Fibroblast of lung (primary cell): ENCODE results near the gene GPC3. TPM values are rescaled to one million over a fixed set of nuclear protein-coding genes. Genes with fewer than 3 reads are reported as not detected.

Experiments used
- DNase-seq, 2 donors: peaks; one replicate each; pipeline versions ENCODE4 v3.0.0 to v3.0.0-alpha.2; 2010; ENCODE audit warnings: low read depth in 2 of 2
- H2AFZ ChIP-seq: 2 replicates; pipeline ENCODE4 v1.5.1; 2012; ENCODE audit warnings: low read length, control low read depth, inconsistent platforms
- H3K27ac ChIP-seq: 2 replicates; pipeline ENCODE4 v1.5.1; 2011; ENCODE audit warnings: low read length, control low read depth; ENCODE audit not compliant: insufficient read depth
- H3K27me3 ChIP-seq: 2 replicates; pipeline ENCODE4 v1.5.1; 2011; ENCODE audit warnings: mild to moderate bottlenecking, low read length; ENCODE audit not compliant: control insufficient read depth, insufficient read depth
- H3K36me3 ChIP-seq: 2 replicates; pipeline ENCODE4 v1.5.1; 2011; ENCODE audit warnings: low read length; ENCODE audit not compliant: control insufficient read depth, insufficient read depth
- H3K4me1 ChIP-seq: 2 replicates; pipeline ENCODE4 v1.5.1; 2011; ENCODE audit warnings: low read length; ENCODE audit not compliant: control insufficient read depth, insufficient read depth; ENCODE audit errors: extremely low read depth
- H3K4me2 ChIP-seq: 2 replicates; pipeline ENCODE4 v1.5.1; 2011; ENCODE audit warnings: low read length, control low read depth; ENCODE audit not compliant: insufficient read depth; ENCODE audit errors: extremely low read depth
- H3K4me3 ChIP-seq, 4 experiments: fragments of 200-600 bp in 1 of 4; sonication (generic) in 1 of 4; replicated peaks in 1 of 4; 2 replicates each; pipeline ENCODE4 v1.5.1; 2011 to 2016; ENCODE audit warnings: low read length in 4 of 4, low read depth in 3 of 4, mild to moderate bottlenecking in 3 of 4, control low read depth in 2 of 4, inconsistent platforms in 1 of 4, mixed read lengths in 1 of 4; ENCODE audit not compliant: insufficient read depth in 1 of 4; ENCODE audit errors: control extremely low read depth in 1 of 4
- H3K79me2 ChIP-seq: 2 replicates; pipeline ENCODE4 v1.5.1; 2012; ENCODE audit warnings: mild to moderate bottlenecking, low read length, inconsistent platforms; ENCODE audit not compliant: control insufficient read depth, insufficient read depth
- H3K9ac ChIP-seq: 2 replicates; pipeline ENCODE4 v1.5.1; 2011; ENCODE audit warnings: mild to moderate bottlenecking, low read length, control low read depth; ENCODE audit not compliant: insufficient read depth
- H3K9me3 ChIP-seq: 2 replicates; pipeline ENCODE4 v1.5.1; 2012; ENCODE audit warnings: low read depth, low read length; ENCODE audit not compliant: control insufficient read depth, insufficient read depth
- H4K20me1 ChIP-seq: 2 replicates; pipeline ENCODE4 v1.5.1; 2011; ENCODE audit warnings: low read length; ENCODE audit not compliant: control insufficient read depth, insufficient read depth; ENCODE audit errors: extremely low read depth
- EZH2 ChIP-seq: IDR thresholded peaks from 2 replicates; pipeline ENCODE4 v1.5.1; 2012; ENCODE audit warnings: low read length, control low read depth, mild to moderate bottlenecking; ENCODE audit errors: missing control alignments
- polyA plus RNA-seq, 2 donors: library from polyadenylated mRNA; depleted of rRNA in 1 of 2; stranded (reverse) in 1 of 2; unstranded in 1 of 2; fragments of >200 nt; gene quantifications; 2 replicates each; pipeline ENCODE4 v1.2.1, GENCODE V29; 2011 to 2012; ENCODE audit warnings: missing spikeins in 1 of 2
- total RNA-seq: library from RNA; depleted of rRNA; stranded (reverse); fragments of >200 nt; gene quantifications from 2 replicates; pipeline ENCODE4 v1.2.1, GENCODE V29; 2014
- TF ChIP-seq, protein P1 (sequence below), 2 donors: IDR thresholded peaks in 1 of 2; conservative IDR thresholded peaks in 1 of 2; 1 replicate in 1 of 2; 2 replicates in 1 of 2; pipeline ENCODE4 v1.5.1; 2011 to 2012; ENCODE audit warnings: low read length in 2 of 2, control low read depth in 1 of 2, inconsistent platforms in 1 of 2, low read depth in 1 of 2, mild to moderate bottlenecking in 1 of 2

The GPC3 gene
- total and polyA plus RNA-seq, 2 donors (not counting 1 experiment from before 2014, with no cell fraction given): 6.4 to 7.1 TPM

- no peak overlapping the region for H2AFZ ChIP-seq
- no peaks in the 10 kb centered on the region for H3K27me3 ChIP-seq
- no peak for TF ChIP-seq EZH2
- TF ChIP-seq, protein P1, sequence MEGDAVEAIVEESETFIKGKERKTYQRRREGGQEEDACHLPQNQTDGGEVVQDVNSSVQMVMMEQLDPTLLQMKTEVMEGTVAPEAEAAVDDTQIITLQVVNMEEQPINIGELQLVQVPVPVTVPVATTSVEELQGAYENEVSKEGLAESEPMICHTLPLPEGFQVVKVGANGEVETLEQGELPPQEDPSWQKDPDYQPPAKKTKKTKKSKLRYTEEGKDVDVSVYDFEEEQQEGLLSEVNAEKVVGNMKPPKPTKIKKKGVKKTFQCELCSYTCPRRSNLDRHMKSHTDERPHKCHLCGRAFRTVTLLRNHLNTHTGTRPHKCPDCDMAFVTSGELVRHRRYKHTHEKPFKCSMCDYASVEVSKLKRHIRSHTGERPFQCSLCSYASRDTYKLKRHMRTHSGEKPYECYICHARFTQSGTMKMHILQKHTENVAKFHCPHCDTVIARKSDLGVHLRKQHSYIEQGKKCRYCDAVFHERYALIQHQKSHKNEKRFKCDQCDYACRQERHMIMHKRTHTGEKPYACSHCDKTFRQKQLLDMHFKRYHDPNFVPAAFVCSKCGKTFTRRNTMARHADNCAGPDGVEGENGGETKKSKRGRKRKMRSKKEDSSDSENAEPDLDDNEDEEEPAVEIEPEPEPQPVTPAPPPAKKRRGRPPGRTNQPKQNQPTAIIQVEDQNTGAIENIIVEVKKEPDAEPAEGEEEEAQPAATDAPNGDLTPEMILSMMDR (conservative IDR thresholded peaks at IDR 0.05 in 1 of 2, IDR thresholded peaks at IDR 0.05 in 1 of 2; ENCODE audit: low read depth in 1 of 2, low read length in 2 of 2): no peak
Observed at GRCh38 chrX:133747196-133747595, 238.2 kb downstream of the GPC3 start.

DNA sequence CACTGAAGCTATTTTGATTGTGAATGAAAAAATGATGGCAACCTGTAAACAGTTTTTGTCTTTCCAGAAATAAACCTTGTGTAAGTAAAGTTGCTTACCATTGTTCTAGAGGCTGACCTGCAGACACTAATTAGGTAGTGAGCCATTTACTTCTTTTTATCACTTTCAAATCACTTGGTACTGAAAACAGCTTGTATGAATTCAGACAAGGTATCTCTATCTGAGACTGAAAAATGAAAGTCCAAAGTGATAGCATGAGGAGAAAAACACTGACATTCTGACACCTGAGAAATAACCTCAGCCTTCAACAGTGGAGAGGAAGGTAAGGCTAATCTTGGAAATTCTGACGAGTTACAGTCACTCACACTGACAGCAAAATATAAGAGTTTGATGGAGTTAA, 238.8 kb downstream of the GPC3 start:
- Histone ChIP-seq H3K36me3 (no peaks in the 10 kb centered on the region), H3K79me2 (no peaks in the 10 kb centered on the region), H3K4me2 (no peak overlapping the region), H3K27ac (no peak overlapping the region), H3K4me1 (no peaks in the 10 kb centered on the region), H3K9me3 (no peaks in the 10 kb centered on the region), H3K4me3 (no peak overlapping the region), H3K9ac (no peak overlapping the region), H4K20me1 (no peaks in the 10 kb centered on the region), H2AFZ (no peak overlapping the region), H3K27me3 (no peaks in the 10 kb centered on the region)
- DNase-seq: no peak
- TF ChIP-seq, protein P1 (conservative IDR thresholded peaks at IDR 0.05 in 1 of 2, IDR thresholded peaks at IDR 0.05 in 1 of 2; ENCODE audit: low read depth in 1 of 2, low read length in 2 of 2): no peak
- no peak for TF ChIP-seq EZH2

More at GRCh38 chrX:133747196-133747595, 238.2 kb downstream of the GPC3 start:
- no peak for DNase-seq
- H3K9me3 ChIP-seq: no peaks in the 10 kb centered on the region
- no peaks in the 10 kb centered on the region for H4K20me1 ChIP-seq
- no peak overlapping the region for H3K4me2 ChIP-seq
- H3K4me3 ChIP-seq: no peak overlapping the region
- no peak overlapping the region for H3K9ac ChIP-seq
- H3K79me2 ChIP-seq: no peaks in the 10 kb centered on the region
- H3K36me3 ChIP-seq: no peaks in the 10 kb centered on the region
- H3K4me1 ChIP-seq: no peaks in the 10 kb centered on the region
- H3K27ac ChIP-seq: no peak overlapping the region

DNA sequence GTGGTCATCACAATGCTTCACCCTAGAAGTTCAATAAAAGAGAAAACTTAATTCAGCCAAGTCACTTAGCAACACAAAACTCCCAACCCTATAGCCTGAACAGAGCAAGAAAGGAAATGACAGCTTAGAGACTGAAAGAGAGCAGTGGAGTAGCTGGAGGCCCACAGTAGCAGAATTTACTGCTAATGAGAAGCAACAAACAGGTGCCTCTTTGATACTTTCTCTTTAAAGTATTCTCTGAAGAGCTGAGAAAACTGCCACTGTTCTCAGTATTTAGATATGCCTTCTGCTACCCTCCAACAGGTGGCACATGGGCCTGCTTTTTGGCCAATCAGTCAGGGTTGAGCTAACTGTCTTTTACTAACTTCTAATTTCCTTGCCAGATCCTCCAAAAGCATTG, 240.0 kb downstream of the GPC3 start:
- DNase-seq: no peak
- no peaks in the 10 kb centered on the region for H4K20me1 ChIP-seq
- no peaks in the 10 kb centered on the region for H3K9me3 ChIP-seq
- H3K79me2 ChIP-seq: no peaks in the 10 kb centered on the region
- H3K27me3 ChIP-seq: no peaks in the 10 kb centered on the region
- H3K27ac ChIP-seq: no peak overlapping the region
- H3K4me2 ChIP-seq: no peak overlapping the region
- H3K4me1 ChIP-seq: no peaks in the 10 kb centered on the region
- no peaks in the 10 kb centered on the region for H3K36me3 ChIP-seq
- no peak overlapping the region for H3K4me3 ChIP-seq
- no peak for TF ChIP-seq EZH2
- TF ChIP-seq, protein P1 (conservative IDR thresholded peaks at IDR 0.05 in 1 of 2, IDR thresholded peaks at IDR 0.05 in 1 of 2; ENCODE audit: low read depth in 1 of 2, low read length in 2 of 2): no peak
- H3K9ac ChIP-seq: no peak overlapping the region
- no peak overlapping the region for H2AFZ ChIP-seq
